SK-N-MC (cell line): Measurements from ENCODE around the gene KCTD16.

Experiments used
- EZH2 ChIP-seq: fragments of 200-600 bp; sonication (generic); IDR thresholded peaks from one replicate; pipeline ENCODE4 v1.6.1; 2017; ENCODE audit warnings: antibody characterized with exemption
- POLR2AphosphoS5 ChIP-seq: IDR thresholded peaks from 2 replicates; pipeline ENCODE4 v1.6.1; 2012; ENCODE audit warnings: mild to moderate bottlenecking, low read depth, low read length, borderline replicate concordance

DNA sequence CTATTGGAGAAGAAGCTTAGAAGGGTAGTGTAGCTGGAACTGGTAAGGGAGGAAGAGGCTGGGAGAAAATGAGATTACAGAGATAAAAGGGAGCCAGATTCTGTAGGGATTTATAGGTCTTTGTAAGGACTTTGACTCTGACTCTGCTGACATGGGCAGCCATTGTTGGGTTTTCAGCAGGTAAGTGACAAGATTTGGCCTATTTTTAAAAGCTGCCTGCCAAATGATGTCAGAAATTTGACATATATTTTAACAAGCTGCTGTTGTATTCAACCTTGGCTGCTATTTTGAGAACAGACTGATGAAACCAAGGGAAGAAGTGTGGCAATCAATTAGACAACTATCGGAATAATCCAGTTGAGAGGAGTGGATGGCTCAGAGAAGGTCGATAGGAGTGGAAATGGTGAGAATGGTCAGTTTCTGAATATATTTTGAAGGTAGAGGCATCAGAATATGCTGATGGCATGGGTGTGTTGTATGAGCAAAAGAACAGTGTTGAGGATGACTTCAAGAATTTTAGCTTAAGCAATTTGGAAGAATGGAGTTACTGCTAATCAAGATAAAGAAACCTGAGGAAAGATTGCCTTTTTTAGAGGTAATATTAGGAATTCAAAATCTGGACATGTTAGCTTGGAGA lies 56.8 kb downstream of the KCTD16 start:
- TF ChIP-seq EZH2 = no peak
- no peak for TF ChIP-seq POLR2AphosphoS5
